GM23248 (cell line): ENCODE measurements around the gene CENPP.

Experiments
- EZH2 ChIP-seq: fragments of 200-600 bp; sonication (generic); IDR thresholded peaks from 2 replicates; pipeline ENCODE4 v1.6.1; 2018; ENCODE audit warnings: antibody characterized with exemption, mild to moderate bottlenecking; ENCODE audit not compliant: insufficient read depth, poor library complexity, severe bottlenecking
- EZH2phosphoT487 ChIP-seq: fragments of 200-600 bp; sonication (generic); IDR thresholded peaks from 2 replicates; pipeline ENCODE4 v1.6.1; 2018; ENCODE audit warnings: antibody characterized with exemption, moderate library complexity, mild to moderate bottlenecking, low read depth; ENCODE audit not compliant: insufficient read depth

GRCh38 chr9:92527291-92527828, 201.6 kb downstream of the CENPP start:
- TF ChIP-seq EZH2 (no peak), EZH2phosphoT487 (no peak)
